Body of pancreas (tissue), 4 donors: ENCODE measurements around the gene DHRS4.

Source experiments
- POLR2A ChIP-seq, 3 donors: fragments of 450-650 bp; IDR thresholded peaks; one replicate each; pipeline ENCODE4 v1.6.1; 2016; ENCODE audit warnings: antibody characterized with exemption in 3 of 3, mild to moderate bottlenecking in 2 of 3
- TF ChIP-seq, protein P1 (sequence below), 7 experiments: fragments of 450-650 bp in 4 of 7; fragments of 200-600 bp in 3 of 7; sonication (generic) in 3 of 7; IDR thresholded peaks; one replicate each; pipeline ENCODE4 v1.5.1; 2016 to 2019; ENCODE audit warnings: antibody characterized with exemption in 7 of 7

DNA sequence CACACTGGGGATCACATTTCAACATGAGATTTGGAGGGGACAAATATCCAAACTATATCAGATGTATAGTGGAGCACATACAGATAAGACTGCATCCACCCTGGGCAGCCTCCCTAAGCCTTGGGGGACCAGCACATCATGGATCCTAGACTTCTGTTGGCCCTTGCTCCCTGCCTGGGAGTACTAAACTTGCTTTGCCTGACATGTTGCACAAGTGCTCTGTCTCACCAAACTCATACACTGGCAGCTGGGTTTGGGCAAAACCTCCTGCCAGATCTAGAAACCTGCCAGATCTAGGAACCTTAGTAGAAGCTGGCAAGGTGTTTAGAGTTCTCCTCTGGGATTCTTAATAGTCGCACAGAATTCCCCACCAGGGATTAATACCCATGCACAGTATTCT lies 18.4 kb upstream of the DHRS4 start:
- TF ChIP-seq, protein P1, sequence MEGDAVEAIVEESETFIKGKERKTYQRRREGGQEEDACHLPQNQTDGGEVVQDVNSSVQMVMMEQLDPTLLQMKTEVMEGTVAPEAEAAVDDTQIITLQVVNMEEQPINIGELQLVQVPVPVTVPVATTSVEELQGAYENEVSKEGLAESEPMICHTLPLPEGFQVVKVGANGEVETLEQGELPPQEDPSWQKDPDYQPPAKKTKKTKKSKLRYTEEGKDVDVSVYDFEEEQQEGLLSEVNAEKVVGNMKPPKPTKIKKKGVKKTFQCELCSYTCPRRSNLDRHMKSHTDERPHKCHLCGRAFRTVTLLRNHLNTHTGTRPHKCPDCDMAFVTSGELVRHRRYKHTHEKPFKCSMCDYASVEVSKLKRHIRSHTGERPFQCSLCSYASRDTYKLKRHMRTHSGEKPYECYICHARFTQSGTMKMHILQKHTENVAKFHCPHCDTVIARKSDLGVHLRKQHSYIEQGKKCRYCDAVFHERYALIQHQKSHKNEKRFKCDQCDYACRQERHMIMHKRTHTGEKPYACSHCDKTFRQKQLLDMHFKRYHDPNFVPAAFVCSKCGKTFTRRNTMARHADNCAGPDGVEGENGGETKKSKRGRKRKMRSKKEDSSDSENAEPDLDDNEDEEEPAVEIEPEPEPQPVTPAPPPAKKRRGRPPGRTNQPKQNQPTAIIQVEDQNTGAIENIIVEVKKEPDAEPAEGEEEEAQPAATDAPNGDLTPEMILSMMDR (IDR thresholded peaks at IDR 0.05), result no peak
- TF ChIP-seq POLR2A (IDR thresholded peaks at IDR 0.05), result no peak
